GM18507 (cell line): Measurements from ENCODE around the gene STK39.

Experiments used
- DNase-seq: peaks from one replicate; pipeline ENCODE4 v3.0.0; 2011; ENCODE audit warnings: low read depth; ENCODE audit not compliant: insufficient read length; ENCODE audit errors: extremely low spot score
- FAIRE-seq: peaks from 2 replicates; lab custom pipeline; 2011; peaks lifted over from hg19 to GRCh38; lab: Jason Lieb, UNC

STK39 gene

GRCh38 chr2:167988296-167988695 lies 259.1 kb downstream of the STK39 start:
- DNase-seq = no peak
- FAIRE-seq = no peak

- DNase-seq = no peak
- FAIRE-seq = no peak
These were observed 259.8 kb downstream of the STK39 start for GRCh38 chr2:167987558-167987957.

- FAIRE-seq (no peak), DNase-seq (no peak)
These were observed 260.4 kb downstream of the STK39 start for GRCh38 chr2:167987026-167987425.

GRCh38 chr2:167986223-167986622 lies 261.2 kb downstream of the STK39 start:
- FAIRE-seq (no peak), DNase-seq (no peak)

GRCh38 chr2:167981945-167982344 lies 265.4 kb downstream of the STK39 start:
- FAIRE-seq (no peak), DNase-seq (no peak)

- no peak for FAIRE-seq
These were observed 267.0 kb downstream of the STK39 start for GRCh38 chr2:167980439-167980838.

GRCh38 chr2:167972746-167973145 lies 274.6 kb downstream of the STK39 start:
- no peak for DNase-seq
- no peak for FAIRE-seq

More at GRCh38 chr2:167980439-167980838, 267.0 kb downstream of the STK39 start:
- DNase-seq = no peak

- no peak for FAIRE-seq
These were observed 275.4 kb downstream of the STK39 start for GRCh38 chr2:167972020-167972419.

GRCh38 chr2:167966937-167967913 lies 280.2 kb downstream of the STK39 start:
- FAIRE-seq (no peak), DNase-seq (no peak)

More at GRCh38 chr2:167972020-167972419, 275.4 kb downstream of the STK39 start:
- no peak for DNase-seq

- DNase-seq (no peak), FAIRE-seq (no peak)
These were observed 281.3 kb downstream of the STK39 start for GRCh38 chr2:167965907-167966761.

GRCh38 chr2:167964650-167965413 lies 282.6 kb downstream of the STK39 start:
- FAIRE-seq = no peak
- no peak for DNase-seq

- DNase-seq (no peak), FAIRE-seq (no peak)
These were observed 283.3 kb downstream of the STK39 start for GRCh38 chr2:167963899-167964649.

GRCh38 chr2:167962436-167963226 lies 284.8 kb downstream of the STK39 start:
- no peak for FAIRE-seq
- no peak for DNase-seq

- FAIRE-seq (no peak), DNase-seq (no peak)
These were observed 285.8 kb downstream of the STK39 start for GRCh38 chr2:167961536-167962048.

- FAIRE-seq (no peak), DNase-seq (no peak)
These were observed 287.2 kb downstream of the STK39 start for GRCh38 chr2:167960089-167960747.

- FAIRE-seq (no peak), DNase-seq (no peak)
These were observed 289.7 kb downstream of the STK39 start for GRCh38 chr2:167957662-167958061.

- FAIRE-seq (no peak), DNase-seq (no peak)
These were observed 292.0 kb downstream of the STK39 start for GRCh38 chr2:167955264-167955906.
